Spleen (tissue), 11 donors: ENCODE data around the gene PTP4A2. TPM values are rescaled to one million over a fixed set of nuclear protein-coding genes. Genes with fewer than 3 reads are reported as not detected.

Experiments used
- DNase-seq: peaks from one replicate; pipeline ENCODE4 v3.0.0-alpha.2; 2020
- H3K27ac ChIP-seq, 8 donors: fragments of 200-600 bp; sonication (generic) in 7 of 8; 1 replicate in 4 of 8; 2 replicates in 4 of 8; pipeline versions ENCODE4 v1.5.0 to v1.8.0; 2016 to 2021; ENCODE audit warnings: inconsistent platforms in 4 of 8, mild to moderate bottlenecking in 4 of 8, moderate library complexity in 1 of 8
- H3K27me3 ChIP-seq, 7 donors: fragments of 200-600 bp; sonication (generic) in 6 of 7; replicated peaks in 1 of 7; 1 replicate in 4 of 7; 2 replicates in 3 of 7; pipeline versions ENCODE4 v1.5.0 to v1.8.0; 2016 to 2021; ENCODE audit warnings: inconsistent platforms in 3 of 7, mild to moderate bottlenecking in 1 of 7
- H3K36me3 ChIP-seq, 6 donors: fragments of 200-600 bp; sonication (generic) in 5 of 6; 1 replicate in 4 of 6; 2 replicates in 2 of 6; pipeline versions ENCODE4 v1.5.0 to v1.8.0; 2016 to 2021; ENCODE audit warnings: inconsistent platforms in 2 of 6
- H3K4me1 ChIP-seq, 6 donors: fragments of 200-600 bp; sonication (generic) in 5 of 6; 1 replicate in 3 of 6; 2 replicates in 3 of 6; pipeline versions ENCODE4 v1.5.0 to v1.8.0; 2016 to 2021; ENCODE audit warnings: inconsistent platforms in 3 of 6
- H3K4me3 ChIP-seq, 8 donors: fragments of 200-600 bp; sonication (generic) in 7 of 8; 1 replicate in 4 of 8; 2 replicates in 4 of 8; pipeline versions ENCODE4 v1.5.0 to v1.8.0; 2016 to 2021; ENCODE audit warnings: inconsistent platforms in 4 of 8, mild to moderate bottlenecking in 4 of 8, moderate library complexity in 2 of 8
- H3K9me3 ChIP-seq, 8 donors: fragments of 200-600 bp; sonication (generic) in 7 of 8; 1 replicate in 4 of 8; 2 replicates in 4 of 8; pipeline versions ENCODE4 v1.5.0 to v1.8.0; 2016 to 2021; ENCODE audit warnings: inconsistent platforms in 4 of 8
- CTCF ChIP-seq, 11 experiments: fragments of 200-600 bp in 7 of 11; fragments of 450-650 bp in 4 of 11; sonication (generic) in 4 of 11; IDR thresholded peaks in 8 of 11; conservative IDR thresholded peaks in 3 of 11; 1 replicate in 7 of 11; 2 replicates in 4 of 11; pipeline versions ENCODE4 v1.4.0 to v1.8.0; 2016 to 2021; ENCODE audit warnings: antibody characterized with exemption in 11 of 11, inconsistent platforms in 4 of 11, mild to moderate bottlenecking in 1 of 11
- POLR2A ChIP-seq, 3 donors: fragments of 450-650 bp; IDR thresholded peaks; one replicate each; pipeline ENCODE4 v1.5.1; 2017; ENCODE audit warnings: antibody characterized with exemption in 3 of 3, mild to moderate bottlenecking in 1 of 3
- POLR2AphosphoS5 ChIP-seq, 3 donors: sonication (generic); formaldehyde crosslinking; IDR thresholded peaks; one replicate each; pipeline ENCODE4 v1.5.1; 2017; ENCODE audit warnings: antibody characterized with exemption in 3 of 3
- WGBS, 5 donors: extraction: QIAGEN DNeasy Blood & Tissue Kit in 3 of 5; methylation state at CpG; one replicate each; pipeline versions ENCODE4 v1.1.5 to v1.1.7; 2013 to 2018; 5-methylcytosine and 5-hydroxymethylcytosine counted together
- intact Hi-C: fragments of 100-400 bp; cut with DNase I; formaldehyde crosslinking; loops from one replicate; pipeline ENCODE4 v1.15.0; 2023; ENCODE audit warnings: low total_unique reads
- polyA plus RNA-seq, 3 donors: library from polyadenylated mRNA; stranded (reverse); fragments of 200-250 nt; gene quantifications; one replicate each; pipeline ENCODE4 v1.2.1, GENCODE V29; 2013
- total RNA-seq, 7 donors: library from RNA; depleted of rRNA in 3 of 7; stranded (reverse); fragments of >200 nt in 3 of 7; fragmentation: NEBNext Ultra II Directional in 4 of 7; extraction: Animal tissue kit (Norgen Biotek cat#: 25700) in 4 of 7; gene quantifications; one replicate each; pipeline versions ENCODE4 v1.1.0 to v1.2.1, GENCODE V29; 2016 to 2021
- donor health status: healthy with polysubstance abuse.
- donor health status: DM: no; HTN: no; CAD: no; lungs with moderate emphysema.
- donor health status: DM: no; HTN: no; CAD: no.
- donor health status: Bipolar disorder and iron deficiency.
- donor health status: healthy.
- donor health status: DM: no; HTN: no; CAD: no.
- donor health status: DM: yes; HTN: yes; CAD: no.

The PTP4A2 gene
- total and polyA plus RNA-seq, 10 donors = 72.9 to 300 (median 246) TPM

DNA sequence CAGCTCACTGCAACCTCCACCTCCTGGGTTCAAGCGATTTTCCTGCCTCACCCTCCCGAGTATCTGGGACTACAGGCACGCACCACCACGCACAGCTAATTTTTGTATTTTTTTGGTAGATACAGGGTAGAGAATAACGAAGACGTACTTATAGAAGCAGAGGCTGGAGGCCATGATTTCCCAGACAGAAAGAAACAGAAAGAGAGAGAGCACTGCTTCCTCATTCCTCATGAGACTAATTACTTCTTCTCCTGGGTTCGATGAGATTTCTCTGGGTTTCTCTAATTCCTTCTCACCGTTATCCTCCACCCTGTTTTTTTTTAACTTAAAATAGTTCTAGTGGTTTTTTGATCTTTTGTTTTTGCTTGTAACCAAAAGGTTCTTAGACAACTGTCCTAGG, 23.4 kb upstream of the PTP4A2 start:
- Histone ChIP-seq H3K9me3 (no peaks in the 10 kb centered on the region), H3K4me3 (no peak overlapping the region), H3K36me3 (no peaks in the 10 kb centered on the region), H3K27me3 (no peaks in the 10 kb centered on the region), H3K4me1 (peaks cover 10 to 82% (median 54%) of the 10 kb centered on the region in 6 donors), H3K27ac (peak overlapping the region in 6 of 8 donors; percentile 1 to 95 (median 50))
- 58 to 68% (median 61%) methylated on average over 8 of the region's 8 CpGs for WGBS, 5 donors
- no peak for TF ChIP-seq POLR2AphosphoS5 (IDR thresholded peaks at IDR 0.05)
- TF ChIP-seq POLR2A (IDR thresholded peaks at IDR 0.05) = no peak
- TF ChIP-seq CTCF (IDR thresholded peaks at IDR 0.05 in 8 of 11, conservative IDR thresholded peaks at IDR 0.05 in 3 of 11) = no peak
- DNase-seq = peak; percentile 8
- intact Hi-C loops = loop anchor here (5.0 kb wide), 1 partner anchor 144 kb away; the partner anchor contains the start of gene SPOCD1

GRCh38 chr1:31959521-31960340, 21.6 kb upstream of the PTP4A2 start:
- DNase-seq = peak; percentile 23
- Histone ChIP-seq H3K4me1 (peaks cover 28 to 100% (median 72%) of the 10 kb centered on the region in 6 donors), H3K27ac (peak overlapping the region in 3 of 8 donors; percentile 12 to 95 (median 39)), H3K4me3 (no peak overlapping the region), H3K9me3 (no peaks in the 10 kb centered on the region), H3K36me3 (no peaks in the 10 kb centered on the region), H3K27me3 (no peaks in the 10 kb centered on the region)
- intact Hi-C loops = loop anchor here (5.0 kb wide), 1 partner anchor 142 kb away; the partner anchor contains the start of gene SPOCD1
- TF ChIP-seq POLR2AphosphoS5 (IDR thresholded peaks at IDR 0.05) = peak in 1 of 3 donors; percentile 16
- TF ChIP-seq POLR2A (IDR thresholded peaks at IDR 0.05) = no peak
- 80 to 93% (median 84%) methylated on average over 6 of the region's 6 CpGs for WGBS, 5 donors

- WGBS, 5 donors = 48 to 54% (median 52%) methylated on average over 9 of the region's 9 CpGs
- no peaks in the 10 kb centered on the region for H3K36me3 ChIP-seq
- no peak for DNase-seq
These were observed 19.8 kb upstream of the PTP4A2 start for GRCh38 chr1:31957701-31958674.

More at GRCh38 chr1:31957701-31958674, 19.8 kb upstream of the PTP4A2 start:
- H3K27ac ChIP-seq = peak overlapping the region in 7 of 8 donors; percentile 59 to 95 (median 83)
- no peaks in the 10 kb centered on the region for H3K9me3 ChIP-seq
- no peak overlapping the region for H3K4me3 ChIP-seq
- no peaks in the 10 kb centered on the region for H3K27me3 ChIP-seq
- peaks cover 35 to 100% (median 72%) of the 10 kb centered on the region in 6 donors for H3K4me1 ChIP-seq
- intact Hi-C loops = no loop called here
- TF ChIP-seq POLR2AphosphoS5 (IDR thresholded peaks at IDR 0.05) (peak in 1 of 3 donors; percentile 33), CTCF (IDR thresholded peaks at IDR 0.05 in 8 of 11, conservative IDR thresholded peaks at IDR 0.05 in 3 of 11) (no peak)
